NCI-H2171 (cell line): ENCODE data around the gene CAMTA1.

Source experiments
- DNase-seq: peaks from one replicate; lab custom pipeline; 2025; lab: John Stamatoyannopoulos, UW

Gene CAMTA1

DNA sequence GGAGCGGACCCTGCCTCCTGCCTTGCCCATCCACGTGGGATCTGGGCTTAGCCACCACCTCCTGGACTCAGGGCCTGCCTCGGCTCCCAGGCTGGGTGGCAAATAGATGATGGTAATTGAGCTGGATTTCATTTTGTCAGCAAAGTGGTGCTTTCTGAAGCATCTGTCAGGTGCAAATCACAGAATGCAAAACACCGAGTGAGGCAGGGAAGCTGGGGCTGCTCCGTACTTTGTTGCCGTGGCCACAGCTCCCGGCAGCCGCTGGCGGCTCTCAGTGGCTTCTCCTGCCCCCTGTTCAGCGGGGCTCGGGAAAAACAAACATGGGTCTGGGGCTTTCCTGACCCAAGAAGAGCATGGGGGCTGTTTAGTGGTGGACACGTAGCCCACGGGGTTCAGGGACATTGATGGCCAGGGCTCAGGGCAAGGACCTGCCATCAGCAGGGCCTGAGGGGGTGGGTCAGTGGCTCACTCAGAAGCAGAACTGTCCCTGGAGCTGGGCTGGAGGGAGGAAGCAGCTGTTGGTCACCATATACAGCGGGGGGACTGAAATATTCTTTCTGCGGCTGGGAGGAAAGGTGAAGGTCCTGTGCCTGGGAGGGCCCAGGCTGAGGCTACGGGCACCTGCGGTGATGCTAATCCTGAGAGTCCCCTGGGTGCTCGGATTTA is 855.8 kb downstream of the CAMTA1 start:
- DNase-seq, result no peak

- DNase-seq, result no peak
Measured at GRCh38 chr1:7641587-7642417, 856.5 kb downstream of the CAMTA1 start.

GRCh38 chr1:7642418-7642704 is 857.1 kb downstream of the CAMTA1 start:
- no peak for DNase-seq

DNA sequence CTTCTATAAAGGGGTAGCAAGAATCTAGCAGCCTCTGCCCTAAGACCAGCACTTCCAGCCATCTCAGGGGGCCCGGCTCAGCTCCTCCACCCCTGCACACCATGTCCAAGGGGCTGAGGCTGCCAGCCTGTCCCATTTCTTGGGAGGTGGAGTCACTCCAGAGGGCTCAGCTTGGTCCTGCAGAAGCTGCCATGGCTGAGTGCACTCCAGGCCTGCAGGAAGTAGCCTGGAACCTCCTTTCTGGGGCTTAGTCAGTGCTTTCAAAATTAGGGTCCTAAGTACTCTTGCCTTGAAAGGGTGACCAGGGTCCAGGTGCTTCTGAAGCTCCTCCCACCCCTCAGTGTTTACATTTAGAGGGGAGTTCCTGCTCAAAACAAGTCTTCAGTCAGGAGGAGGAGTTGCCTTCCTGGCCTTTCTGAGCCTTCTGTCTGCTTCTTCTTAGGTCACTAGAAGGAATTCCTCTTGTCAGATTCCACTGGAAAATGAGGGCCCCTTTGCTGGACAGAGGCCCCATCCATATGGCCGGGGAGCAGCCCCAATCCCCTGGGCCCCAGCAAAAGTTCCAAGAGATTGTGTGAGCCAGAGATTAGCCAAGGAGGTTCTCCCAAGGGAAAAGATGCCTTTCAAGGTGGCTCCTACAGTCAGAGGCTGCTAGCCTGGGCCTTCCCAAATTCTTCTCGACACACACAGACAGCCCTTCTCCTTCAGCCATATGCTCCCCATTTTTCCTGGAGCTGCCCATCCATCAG is 857.7 kb downstream of the CAMTA1 start:
- DNase-seq, result no peak

DNA sequence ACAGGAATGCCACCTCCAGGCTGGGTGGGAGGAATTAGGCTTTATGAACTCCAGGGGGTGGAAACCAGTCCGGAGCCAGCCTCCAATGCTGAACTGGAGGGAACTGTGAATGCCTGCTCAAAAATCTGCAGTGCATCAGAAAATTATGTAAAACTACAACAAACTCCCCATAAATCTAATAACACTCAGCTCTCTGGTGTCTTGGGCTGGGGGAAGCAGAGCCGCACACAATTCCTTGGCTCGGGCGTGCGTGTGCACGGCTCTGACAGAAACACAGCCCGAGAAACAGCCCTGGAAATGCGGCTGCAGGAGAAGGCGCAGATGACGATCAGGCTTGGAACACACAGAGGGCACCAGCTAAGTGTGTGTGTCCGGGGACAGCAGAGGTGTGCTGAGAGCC is 858.3 kb downstream of the CAMTA1 start:
- DNase-seq, result no peak

DNA sequence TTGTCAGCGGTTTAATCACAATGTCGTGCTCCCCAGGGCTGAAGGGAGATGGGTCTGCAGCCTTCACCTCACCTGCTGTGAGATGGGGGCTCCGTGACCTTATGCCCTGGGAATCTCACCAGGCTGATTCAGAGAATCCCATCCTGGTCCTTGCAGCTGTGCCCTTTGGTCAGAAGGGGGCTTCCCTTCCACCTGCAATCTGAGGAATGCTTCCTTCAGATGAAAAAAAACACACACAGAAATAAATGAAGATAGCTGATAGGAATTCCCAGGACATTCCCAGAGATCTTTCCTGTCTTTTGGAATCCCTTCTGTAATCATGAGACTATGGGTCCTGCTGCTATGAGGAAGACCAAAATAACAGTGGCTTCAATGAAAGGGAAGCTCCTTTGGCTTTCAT is 858.8 kb downstream of the CAMTA1 start:
- no peak for DNase-seq

GRCh38 chr1:7644961-7645750 is 859.9 kb downstream of the CAMTA1 start:
- DNase-seq, result peak; percentile 49

GRCh38 chr1:7645751-7646048 is 860.4 kb downstream of the CAMTA1 start:
- no peak for DNase-seq

DNA sequence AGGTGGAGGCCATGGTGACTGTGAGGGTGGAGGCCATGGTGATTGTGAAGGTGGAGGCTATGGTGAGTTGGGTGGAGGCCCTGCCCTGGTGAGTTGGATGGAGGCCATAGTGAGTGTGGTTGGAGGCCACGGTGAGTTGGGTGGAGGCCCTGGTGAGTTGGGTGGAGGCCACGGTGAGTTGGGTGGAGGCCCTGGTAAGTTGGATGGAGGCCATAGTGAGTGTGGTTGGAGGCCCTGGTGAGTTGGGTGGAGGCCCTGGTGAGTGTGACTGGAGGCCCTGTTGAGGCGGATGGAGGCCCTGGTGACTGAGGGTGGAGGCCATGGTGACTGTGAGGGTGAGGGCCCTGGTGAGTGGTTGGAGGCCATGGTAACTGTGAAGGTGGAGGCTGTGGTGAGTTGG is 860.9 kb downstream of the CAMTA1 start:
- DNase-seq, result no peak

DNA sequence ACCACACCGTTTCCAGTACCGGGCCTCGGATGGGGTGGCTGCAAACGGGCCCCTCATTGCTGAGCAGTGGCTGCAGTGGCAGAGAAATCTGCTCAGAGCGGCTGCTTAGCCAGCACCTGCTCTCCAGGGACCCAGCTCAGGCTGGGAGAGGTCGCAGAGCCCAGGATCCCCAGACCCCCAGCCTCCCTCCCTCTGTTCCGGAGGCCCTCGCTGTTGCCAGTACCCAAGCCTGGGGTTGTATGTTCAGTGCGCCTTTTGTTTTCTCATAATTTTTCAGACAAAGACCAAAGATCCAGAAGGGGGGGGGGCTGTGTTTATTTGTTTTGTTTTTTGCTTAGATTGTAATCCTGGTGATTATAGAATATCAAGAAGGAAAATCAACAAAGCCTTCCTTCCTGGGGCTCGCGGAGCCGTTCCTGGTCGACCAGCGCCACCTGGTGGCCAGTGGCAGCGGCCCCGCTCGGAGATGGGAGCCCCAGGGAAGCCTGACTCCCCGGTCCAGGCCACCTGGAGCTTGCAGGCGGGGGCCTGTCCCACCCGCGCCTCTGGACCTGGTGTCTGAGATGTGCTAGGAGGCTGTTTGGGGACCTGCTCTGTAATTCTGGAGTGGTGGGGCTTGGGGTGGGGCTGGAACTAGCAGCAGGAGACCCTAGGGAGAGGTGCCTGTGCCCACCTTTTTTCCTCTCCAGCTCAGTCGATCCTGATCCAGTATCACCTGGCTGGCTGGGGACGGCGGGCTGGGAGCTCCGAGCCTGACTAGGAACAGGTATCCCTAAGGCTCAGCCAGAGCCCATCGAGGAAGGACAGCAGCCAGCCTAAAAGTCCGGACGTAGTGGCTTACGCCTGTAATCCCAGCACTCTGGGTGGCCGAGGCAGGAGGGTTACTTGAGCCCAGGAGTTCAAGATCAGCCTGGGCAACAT is 862.0 kb downstream of the CAMTA1 start:
- peak; percentile 54 for DNase-seq

DNA sequence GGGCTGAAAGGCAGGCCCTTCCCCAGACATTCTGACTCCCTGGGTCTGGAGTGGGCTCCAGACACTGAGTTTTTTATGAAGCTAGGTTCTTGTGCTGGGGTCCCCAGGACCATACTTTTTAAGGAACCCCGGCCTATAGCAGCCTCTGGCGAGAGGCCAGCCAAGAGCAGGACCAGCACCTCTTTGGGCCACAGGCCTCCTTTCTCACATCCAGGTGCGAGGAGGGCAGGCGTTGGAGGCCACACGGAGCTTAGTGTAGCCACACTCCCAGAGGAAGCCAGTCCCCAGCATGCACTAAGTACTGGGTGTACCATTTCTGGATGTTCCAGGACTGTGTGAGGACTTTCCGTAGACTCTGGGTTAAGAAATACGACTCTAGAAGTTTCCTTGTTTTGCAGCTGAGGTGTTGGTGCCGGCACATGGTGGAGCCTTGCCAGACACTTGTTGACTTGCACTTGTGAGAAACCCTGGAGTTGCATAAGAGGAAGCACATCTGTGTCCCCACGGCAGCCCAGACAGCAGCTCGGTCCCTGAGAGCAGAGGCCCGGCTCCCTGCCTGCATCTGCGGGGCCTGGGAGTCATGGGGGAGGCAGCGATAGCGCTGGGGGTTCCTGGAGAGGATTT is 863.6 kb downstream of the CAMTA1 start:
- no peak for DNase-seq

- no peak for DNase-seq
Measured at GRCh38 chr1:7650801-7651200, 865.5 kb downstream of the CAMTA1 start.

GRCh38 chr1:7651203-7651602 is 865.9 kb downstream of the CAMTA1 start:
- DNase-seq, result no peak

GRCh38 chr1:7652061-7652460 is 866.8 kb downstream of the CAMTA1 start:
- DNase-seq, result no peak

DNA sequence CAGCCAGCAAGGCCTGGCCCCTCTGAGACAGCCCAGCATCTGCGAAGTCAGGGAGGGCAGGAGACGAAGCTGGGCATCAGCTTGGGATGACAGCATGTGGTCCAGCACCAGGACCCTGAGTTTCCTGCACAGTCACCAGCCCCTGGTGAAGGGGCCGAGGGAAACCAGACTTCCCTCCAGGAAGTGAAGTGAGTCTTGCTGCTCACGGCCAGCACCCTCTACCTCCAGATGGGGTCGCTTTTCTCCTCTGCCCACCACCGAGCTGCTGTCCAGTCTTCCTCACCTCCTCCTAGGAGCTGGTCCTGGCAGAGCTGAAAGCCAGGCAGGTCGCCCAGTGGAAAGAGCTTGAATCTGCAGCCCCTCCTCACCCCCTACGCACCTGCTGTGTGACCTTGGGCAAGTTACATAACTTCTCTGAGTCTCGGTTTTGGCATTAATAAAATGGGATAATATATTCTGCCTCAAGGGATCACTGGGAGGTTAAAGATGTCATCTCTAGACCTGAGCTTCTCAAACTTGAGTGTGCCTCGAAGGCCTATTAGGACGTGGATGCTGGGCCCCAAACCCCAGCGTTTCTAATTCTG is 867.4 kb downstream of the CAMTA1 start:
- DNase-seq, result no peak

GRCh38 chr1:7654725-7655124 is 869.5 kb downstream of the CAMTA1 start:
- DNase-seq, result no peak

DNA sequence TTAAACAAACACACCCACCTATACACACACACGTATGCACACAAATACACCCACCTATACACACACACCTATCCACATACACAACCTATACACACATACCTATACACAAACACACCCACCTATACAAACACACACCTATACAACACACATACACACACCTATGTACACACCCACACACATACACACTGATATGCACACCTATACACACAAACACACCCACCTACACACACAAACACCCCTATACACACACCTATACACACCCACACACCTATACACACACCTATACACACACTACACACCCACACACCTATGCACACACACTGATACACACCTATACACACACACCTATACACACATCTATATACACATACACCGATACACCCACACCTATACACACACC is 870.1 kb downstream of the CAMTA1 start:
- DNase-seq, result no peak

GRCh38 chr1:7656557-7657215 is 871.4 kb downstream of the CAMTA1 start:
- DNase-seq, result no peak

- DNase-seq, result no peak
Measured at GRCh38 chr1:7657287-7658016, 872.2 kb downstream of the CAMTA1 start.
